ENCODE data around the gene ZNF792.
A peak's percentile ranks its signal among the peaks of the same experiment; 100 is the strongest.
"Not testable (repeated sequence)": the region's sequence is repeated elsewhere in the genome, so short reads cannot be mapped to it uniquely, and the experiment has no call there.

ZNF792 gene

GRCh38 chr19:34969721-34970120 lies 5.7 kb upstream of the ZNF792 start:
- ATAC-seq (ENCODE audit: insufficient read depth, low read depth) (no peak), DNase-seq (no peak)
- TF ChIP-seq CTCF (IDR thresholded peaks at IDR 0.05; ENCODE audit: borderline replicate concordance, extremely low read depth, low read length, poor library complexity, severe bottlenecking) (no peak), EZH2 (IDR thresholded peaks at IDR 0.05; ENCODE audit: borderline replicate concordance, low read depth, low read length, severe bottlenecking) (no peak)
- Histone ChIP-seq H3K79me2 (ENCODE audit: insufficient read depth, low read length) (no peaks in the 10 kb centered on the region), H3K4me3 (ENCODE audit: low read depth in 1 of 2, low read length in 2 of 2) (no peak overlapping the region), H3K9ac (ENCODE audit: low read depth, low read length) (no peak overlapping the region), H3K36me3 (ENCODE audit: insufficient read depth, low read length) (no peaks in the 10 kb centered on the region), H3K9me3 (ENCODE audit: insufficient read depth, low read length, severe bottlenecking) (peaks cover 31% of the 10 kb centered on the region), H3K27me3 (ENCODE audit: insufficient read depth, low read length, poor library complexity) (no peaks in the 10 kb centered on the region), H4K20me1 (ENCODE audit: insufficient read depth, low read length) (no peaks in the 10 kb centered on the region), H3K27ac (ENCODE audit: low read length) (no peak overlapping the region), H3K4me2 (ENCODE audit: insufficient read depth, low read length) (no peak overlapping the region), H3K4me1 (ENCODE audit: insufficient read depth, low read length) (peaks cover 8% of the 10 kb centered on the region), H2AFZ (ENCODE audit: low read depth, low read length) (no peak overlapping the region)

- no peak overlapping the region for H3K27ac ChIP-seq (ENCODE audit: low read length)
- peaks cover 18% of the 10 kb centered on the region for H3K4me1 ChIP-seq (ENCODE audit: insufficient read depth, low read length)
- DNase-seq (no peak), ATAC-seq (ENCODE audit: insufficient read depth, low read depth) (no peak)
- H4K20me1 ChIP-seq (ENCODE audit: insufficient read depth, low read length), result no peaks in the 10 kb centered on the region
- peaks cover 31% of the 10 kb centered on the region for H3K9me3 ChIP-seq (ENCODE audit: insufficient read depth, low read length, severe bottlenecking)
- H3K9ac ChIP-seq (ENCODE audit: low read depth, low read length), result no peak overlapping the region
- peaks cover 13% of the 10 kb centered on the region for H3K79me2 ChIP-seq (ENCODE audit: insufficient read depth, low read length)
- H3K4me2 ChIP-seq (ENCODE audit: insufficient read depth, low read length), result no peak overlapping the region
- no peak for TF ChIP-seq EZH2 (IDR thresholded peaks at IDR 0.05; ENCODE audit: borderline replicate concordance, low read depth, low read length, severe bottlenecking)
- H3K4me3 ChIP-seq (ENCODE audit: low read depth in 1 of 2, low read length in 2 of 2), result no peak overlapping the region
- H3K36me3 ChIP-seq (ENCODE audit: insufficient read depth, low read length), result no peaks in the 10 kb centered on the region; the same call in 1 of the 2 replicates
- peaks cover 11% of the 10 kb centered on the region for H3K27me3 ChIP-seq (ENCODE audit: insufficient read depth, low read length, poor library complexity)
- H2AFZ ChIP-seq (ENCODE audit: low read depth, low read length), result no peak overlapping the region
These were observed 3.5 kb upstream of the ZNF792 start for GRCh38 chr19:34967551-34967950.

- H3K27ac ChIP-seq (ENCODE audit: low read length); H3K4me2 ChIP-seq (ENCODE audit: insufficient read depth, low read length); H4K20me1 ChIP-seq (ENCODE audit: insufficient read depth, low read length); ATAC-seq (ENCODE audit: insufficient read depth, low read depth); H3K9ac ChIP-seq (ENCODE audit: low read depth, low read length); H2AFZ ChIP-seq (ENCODE audit: low read depth, low read length); DNase-seq; H3K4me3 ChIP-seq (ENCODE audit: low read depth in 1 of 2, low read length in 2 of 2): not testable (repeated sequence)
- H3K27me3 ChIP-seq (ENCODE audit: insufficient read depth, low read length, poor library complexity), result peaks cover 11% of the 10 kb centered on the region
- H3K9me3 ChIP-seq (ENCODE audit: insufficient read depth, low read length, severe bottlenecking), result peaks cover 33% of the 10 kb centered on the region
- H3K79me2 ChIP-seq (ENCODE audit: insufficient read depth, low read length), result peaks cover 25% of the 10 kb centered on the region
- peaks cover 15% of the 10 kb centered on the region for H3K36me3 ChIP-seq (ENCODE audit: insufficient read depth, low read length)
- peaks cover 32% of the 10 kb centered on the region for H3K4me1 ChIP-seq (ENCODE audit: insufficient read depth, low read length)
These were observed 1.5 kb upstream of the ZNF792 start for GRCh38 chr19:34965505-34965904.

- H3K36me3 ChIP-seq (ENCODE audit: insufficient read depth, low read length), result peaks cover 24% of the 10 kb centered on the region
- H3K27me3 ChIP-seq (ENCODE audit: insufficient read depth, low read length, poor library complexity), result peaks cover 11% of the 10 kb centered on the region
- H3K79me2 ChIP-seq (ENCODE audit: insufficient read depth, low read length), result peaks cover 25% of the 10 kb centered on the region
- no peaks in the 10 kb centered on the region for H4K20me1 ChIP-seq (ENCODE audit: insufficient read depth, low read length)
- no peak overlapping the region; the same call in 1 of the 2 replicates for H3K9ac ChIP-seq (ENCODE audit: low read depth, low read length)
- no peak for DNase-seq
- peaks cover 33% of the 10 kb centered on the region for H3K9me3 ChIP-seq (ENCODE audit: insufficient read depth, low read length, severe bottlenecking)
- H3K4me2 ChIP-seq (ENCODE audit: insufficient read depth, low read length), result peak overlapping the region; percentile 97
- no peak overlapping the region for H3K27ac ChIP-seq (ENCODE audit: low read length)
- H2AFZ ChIP-seq (ENCODE audit: low read depth, low read length), result no peak overlapping the region; the same call in none of the 2 replicates
- no peak for TF ChIP-seq CTCF (IDR thresholded peaks at IDR 0.05; ENCODE audit: borderline replicate concordance, extremely low read depth, low read length, poor library complexity, severe bottlenecking)
- no peak for TF ChIP-seq EZH2 (IDR thresholded peaks at IDR 0.05; ENCODE audit: borderline replicate concordance, low read depth, low read length, severe bottlenecking)
- no peak for ATAC-seq (ENCODE audit: insufficient read depth, low read depth)
- H3K4me1 ChIP-seq (ENCODE audit: insufficient read depth, low read length), result peaks cover 32% of the 10 kb centered on the region
- H3K4me3 ChIP-seq (ENCODE audit: low read depth in 1 of 2, low read length in 2 of 2), result peak overlapping the region in 1 of 2 experiments; percentile 73; a peak in 2 of 4 replicates
These were observed 569 bp upstream of the ZNF792 start for GRCh38 chr19:34964598-34964997.
